ENCODE measurements around the gene PLBD1. TPM values are rescaled to one million over a fixed set of nuclear protein-coding genes. Genes with fewer than 3 reads are reported as not detected.

PLBD1 gene
- total and polyA plus RNA-seq, 4 donors = 9.5 to 40.9 (median 25.8) TPM

GRCh38 chr12:14505626-14506596 lies 61.8 kb downstream of the PLBD1 start:
- 92 to 94% methylated on average over 6 of the region's 6 CpGs for WGBS, 2 donors
- H3K4me1 ChIP-seq (ENCODE audit: control insufficient read depth in 5 of 5, insufficient read depth in 5 of 5, low read length in 5 of 5) = no peaks in the 10 kb centered on the region

GRCh38 chr12:14495326-14495725 lies 72.4 kb downstream of the PLBD1 start:
- Histone ChIP-seq H3K9ac (ENCODE audit: insufficient read depth in 1 of 2, low read length in 2 of 2) (no peak overlapping the region), H3K4me1 (ENCODE audit: control insufficient read depth in 5 of 5, insufficient read depth in 5 of 5, low read length in 5 of 5) (peaks cover 0 to 1% (median 0%) of the 10 kb centered on the region in 5 donors), H3K9me3 (ENCODE audit: control insufficient read depth in 4 of 4, insufficient read depth in 3 of 4, low read length in 3 of 4) (peaks cover 0 to 6% (median 0%) of the 10 kb centered on the region in 4 donors), H3K4me3 (no peak overlapping the region), H3K36me3 (ENCODE audit: control insufficient read depth in 4 of 4, insufficient read depth in 4 of 4, low read length in 4 of 4) (peaks cover 15 to 56% (median 40%) of the 10 kb centered on the region in 4 donors), H3K27me3 (ENCODE audit: control insufficient read depth in 3 of 3, insufficient read depth in 3 of 3, low read length in 2 of 3) (no peaks in the 10 kb centered on the region), H3K27ac (ENCODE audit: low read depth in 1 of 2, low read length in 1 of 2) (no peak overlapping the region)
- ATAC-seq (ENCODE audit: insufficient read depth, low FRiP score) (no peak), DNase-seq (no peak)
- 91 to 96% methylated on average over 2 of the region's 2 CpGs for WGBS, 2 donors
- TF ChIP-seq CTCF (IDR thresholded peaks at IDR 0.05; ENCODE audit: control extremely low read depth, extremely low read depth) = no peak

More at GRCh38 chr12:14505626-14506596, 61.8 kb downstream of the PLBD1 start:
- ATAC-seq (ENCODE audit: insufficient read depth, low FRiP score) (no peak), DNase-seq (no peak)
- Histone ChIP-seq H3K27me3 (ENCODE audit: control insufficient read depth in 3 of 3, insufficient read depth in 3 of 3, low read length in 2 of 3) (no peaks in the 10 kb centered on the region), H3K9me3 (ENCODE audit: control insufficient read depth in 4 of 4, insufficient read depth in 3 of 4, low read length in 3 of 4) (no peaks in the 10 kb centered on the region), H3K4me3 (no peak overlapping the region), H3K9ac (ENCODE audit: insufficient read depth in 1 of 2, low read length in 2 of 2) (no peak overlapping the region), H3K36me3 (ENCODE audit: control insufficient read depth in 4 of 4, insufficient read depth in 4 of 4, low read length in 4 of 4) (peaks cover 7 to 25% (median 11%) of the 10 kb centered on the region in 4 donors), H3K27ac (ENCODE audit: low read depth in 1 of 2, low read length in 1 of 2) (no peak overlapping the region)
- TF ChIP-seq CTCF (IDR thresholded peaks at IDR 0.05; ENCODE audit: control extremely low read depth, extremely low read depth) = no peak

GRCh38 chr12:14482886-14483285 lies 84.8 kb downstream of the PLBD1 start:
- WGBS, 2 donors = 95 to 96% methylated on average over 2 of the region's 2 CpGs
- DNase-seq = no peak
- H3K4me3 ChIP-seq = no peak overlapping the region
- peaks cover 35 to 66% (median 49%) of the 10 kb centered on the region in 4 donors for H3K36me3 ChIP-seq (ENCODE audit: control insufficient read depth in 4 of 4, insufficient read depth in 4 of 4, low read length in 4 of 4)
- H3K27ac ChIP-seq (ENCODE audit: low read depth in 1 of 2, low read length in 1 of 2) = no peak overlapping the region
- H3K9me3 ChIP-seq (ENCODE audit: control insufficient read depth in 4 of 4, insufficient read depth in 3 of 4, low read length in 3 of 4) = no peaks in the 10 kb centered on the region
- no peaks in the 10 kb centered on the region for H3K27me3 ChIP-seq (ENCODE audit: control insufficient read depth in 3 of 3, insufficient read depth in 3 of 3, low read length in 2 of 3)
- no peak overlapping the region for H3K9ac ChIP-seq (ENCODE audit: insufficient read depth in 1 of 2, low read length in 2 of 2)
- no peaks in the 10 kb centered on the region for H3K4me1 ChIP-seq (ENCODE audit: control insufficient read depth in 5 of 5, insufficient read depth in 5 of 5, low read length in 5 of 5)
- ATAC-seq (ENCODE audit: insufficient read depth, low FRiP score) = no peak
- TF ChIP-seq CTCF (IDR thresholded peaks at IDR 0.05; ENCODE audit: control extremely low read depth, extremely low read depth) = no peak
